Activated effector memory CD4-positive, alpha-beta T cell treated with anti-CD3 and anti-CD28 coated beads, Interleukin-2, amount 50 U/mL, for 16 hours (primary cell): ENCODE data around the gene CNTNAP2.
"Not testable (repeated sequence)": the region's sequence is repeated elsewhere in the genome, so short reads cannot be mapped to it uniquely, and the experiment has no call there.

ENCODE experiments used
- DNase-seq: peaks from one replicate; pipeline ENCODE4 v3.0.0-alpha.2; 2020

The CNTNAP2 gene

DNA sequence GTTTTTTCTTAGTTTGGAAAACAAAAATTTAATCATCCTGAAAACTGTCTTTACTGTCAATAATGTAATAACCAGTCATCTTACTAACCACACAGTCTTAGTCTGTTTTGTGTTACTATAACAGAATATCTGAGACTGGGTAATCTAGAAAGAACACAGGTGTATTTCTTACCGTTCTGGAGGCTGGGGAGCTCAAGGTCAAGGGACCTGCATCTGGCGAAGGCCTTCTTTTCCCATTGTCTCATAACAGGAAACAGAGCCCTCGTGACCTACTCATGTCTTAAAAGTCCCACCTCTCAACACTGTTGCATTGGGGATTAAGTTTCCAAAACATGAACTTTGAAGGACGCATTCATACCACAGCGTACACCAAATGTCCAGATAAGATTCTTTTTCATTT, 932.3 kb downstream of the CNTNAP2 start:
- no peak for DNase-seq

GRCh38 chr7:147052818-147053217, 936.2 kb downstream of the CNTNAP2 start:
- no peak for DNase-seq

GRCh38 chr7:147053746-147054145, 937.1 kb downstream of the CNTNAP2 start:
- DNase-seq = no peak

DNA sequence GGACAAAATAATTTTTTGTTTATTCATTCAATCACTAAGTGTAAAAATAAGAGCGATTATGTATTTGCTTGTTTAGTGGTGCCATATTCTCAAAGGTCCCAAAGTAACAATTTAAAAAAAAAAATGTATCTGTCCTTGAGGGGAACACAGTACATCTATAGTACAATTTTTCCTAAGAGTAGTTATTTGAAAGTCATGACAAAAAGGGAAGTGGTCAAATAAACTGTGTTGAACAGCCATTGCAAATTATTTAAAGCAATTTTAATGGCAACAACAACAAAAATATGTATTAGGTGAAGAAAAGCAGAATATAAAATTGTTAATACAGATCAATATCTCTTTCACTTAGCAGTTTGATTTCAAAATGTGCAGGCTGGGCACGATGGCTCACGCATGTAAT, 943.5 kb downstream of the CNTNAP2 start:
- DNase-seq = no peak

DNA sequence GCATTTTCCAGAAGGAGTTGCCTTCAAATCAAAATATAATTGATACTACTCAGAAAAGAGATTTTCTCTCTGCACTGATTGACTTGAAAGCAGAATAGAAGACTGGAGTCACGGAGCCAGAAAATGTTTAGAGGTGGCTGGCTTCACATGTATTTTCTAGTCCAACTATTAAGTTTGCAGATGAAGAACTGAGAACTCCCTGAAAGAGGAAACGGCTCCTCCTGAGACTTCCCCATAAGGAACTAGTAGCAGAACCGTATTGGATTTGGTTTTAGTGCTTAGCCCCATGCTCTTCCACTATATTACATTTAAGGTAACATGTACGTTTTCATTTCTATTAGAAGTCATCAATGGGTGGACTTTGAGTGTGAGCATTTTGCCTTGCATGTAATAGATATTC, 946.3 kb downstream of the CNTNAP2 start:
- no peak for DNase-seq

DNA sequence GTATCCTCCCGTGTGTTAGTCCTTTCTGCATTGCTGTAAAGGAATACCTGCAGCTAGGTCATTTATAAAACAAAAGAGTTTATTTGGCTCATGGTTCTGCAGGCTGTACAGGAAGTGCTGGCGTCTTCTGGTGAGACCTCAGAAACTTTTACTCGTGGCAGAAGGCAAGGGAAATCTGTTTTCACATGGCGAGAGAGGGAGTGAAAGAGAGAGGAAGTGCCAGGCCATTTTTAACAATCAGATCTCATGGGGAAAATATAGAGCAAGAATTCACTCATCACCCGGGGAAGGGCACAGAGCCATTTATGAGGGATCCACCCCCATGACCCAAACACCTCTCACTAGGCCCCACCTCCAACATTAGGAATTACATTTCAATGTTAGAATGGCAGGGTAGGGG, 952.2 kb downstream of the CNTNAP2 start:
- no peak for DNase-seq

GRCh38 chr7:147069771-147070170, 953.2 kb downstream of the CNTNAP2 start:
- no peak for DNase-seq

- DNase-seq = no peak
Measured at GRCh38 chr7:147070886-147071285, 954.3 kb downstream of the CNTNAP2 start.

- no peak for DNase-seq
Measured at GRCh38 chr7:147071536-147071935, 954.9 kb downstream of the CNTNAP2 start.

DNA sequence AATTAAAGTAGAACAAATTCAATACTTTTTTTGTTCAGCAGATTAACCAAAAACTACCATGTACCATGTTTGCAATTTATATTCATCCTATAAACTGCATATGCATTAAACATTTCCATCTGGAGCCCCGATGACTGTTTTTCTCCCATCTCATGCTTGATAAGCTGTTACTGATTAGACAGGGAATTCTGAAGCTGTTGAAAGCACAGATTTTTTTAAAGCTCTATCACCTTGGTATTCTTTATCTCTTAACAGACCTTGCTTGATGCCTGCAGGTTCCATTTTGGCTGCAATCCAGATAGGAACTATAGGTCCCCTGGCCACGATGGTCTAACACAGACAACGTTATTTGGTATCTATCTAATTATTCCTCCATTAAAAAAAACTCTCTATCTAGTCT, 961.7 kb downstream of the CNTNAP2 start:
- no peak for DNase-seq

- no peak for DNase-seq
Measured at GRCh38 chr7:147079083-147079482, 962.5 kb downstream of the CNTNAP2 start.

DNA sequence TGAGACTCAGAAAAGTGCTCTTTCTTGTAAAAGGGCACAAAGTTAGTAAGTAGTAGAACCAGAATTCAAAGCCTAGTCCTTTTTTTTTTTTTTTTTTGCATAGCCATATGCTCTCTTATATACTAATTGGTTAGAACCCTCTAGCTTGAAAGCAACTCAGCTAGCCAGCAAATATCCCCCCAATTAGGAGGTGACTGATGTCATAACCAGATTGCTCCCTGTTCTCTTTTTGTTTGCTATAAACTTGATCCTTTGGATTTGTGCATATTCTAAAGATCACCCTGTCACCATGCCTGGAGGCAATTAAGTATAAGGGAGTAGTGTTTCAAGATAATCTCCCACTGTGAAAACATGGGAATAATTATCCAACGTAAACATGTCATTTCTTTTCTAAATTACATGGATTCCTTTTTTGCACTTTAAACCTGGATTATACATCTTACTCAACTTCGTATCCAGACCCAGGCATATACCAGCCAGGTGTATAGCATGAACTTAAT, 963.4 kb downstream of the CNTNAP2 start:
- no peak for DNase-seq

- DNase-seq = no peak
Measured at GRCh38 chr7:147081117-147081516, 964.5 kb downstream of the CNTNAP2 start.

- DNase-seq = no peak
Measured at GRCh38 chr7:147089051-147089461, 972.5 kb downstream of the CNTNAP2 start.

DNA sequence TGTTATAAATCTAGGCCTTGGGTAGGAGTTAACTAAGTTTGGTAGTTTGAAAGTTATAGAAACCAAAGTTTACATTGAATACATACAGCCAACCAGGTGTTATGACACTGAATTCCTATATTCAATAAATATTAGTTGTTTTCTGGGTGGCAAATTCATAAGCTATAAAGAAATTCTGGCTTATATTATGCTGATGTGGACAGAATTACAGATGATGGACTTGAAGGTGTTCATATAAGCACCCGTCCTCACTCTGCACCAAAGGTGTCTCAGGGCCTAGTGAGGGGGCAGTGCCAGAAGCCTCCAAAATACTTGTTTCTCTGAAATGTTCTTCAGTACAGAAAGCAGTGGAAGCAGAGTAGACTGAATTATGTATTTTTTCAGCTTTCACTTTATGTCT, 973.0 kb downstream of the CNTNAP2 start:
- DNase-seq = no peak

GRCh38 chr7:147096629-147097028, 980.0 kb downstream of the CNTNAP2 start:
- no peak for DNase-seq

- no peak for DNase-seq
Measured at GRCh38 chr7:147103224-147103623, 986.6 kb downstream of the CNTNAP2 start.

DNA sequence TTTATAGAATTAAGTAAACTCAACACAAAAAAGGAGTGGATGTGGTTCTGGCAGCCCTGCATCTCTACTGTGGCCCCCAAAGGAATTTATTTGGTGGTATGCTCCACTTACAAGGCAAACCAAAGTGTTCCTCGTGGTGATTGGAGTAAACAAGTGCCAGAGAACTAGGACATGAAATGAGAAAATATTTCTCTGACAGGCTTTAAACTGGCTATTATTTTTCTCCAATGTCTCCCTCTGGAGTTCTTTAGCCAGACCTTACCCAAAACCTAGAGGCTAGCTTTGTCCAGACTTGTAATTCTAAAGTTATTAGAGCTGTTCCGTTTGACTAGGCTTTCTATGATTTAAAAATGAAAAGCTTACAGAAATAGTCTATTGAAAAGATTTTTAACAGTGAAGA, 990.1 kb downstream of the CNTNAP2 start:
- no peak for DNase-seq

GRCh38 chr7:147114525-147114924, 997.9 kb downstream of the CNTNAP2 start:
- DNase-seq = not testable (repeated sequence)

- no peak for DNase-seq
Measured at GRCh38 chr7:147136352-147136751, 1019.8 kb downstream of the CNTNAP2 start.

DNA sequence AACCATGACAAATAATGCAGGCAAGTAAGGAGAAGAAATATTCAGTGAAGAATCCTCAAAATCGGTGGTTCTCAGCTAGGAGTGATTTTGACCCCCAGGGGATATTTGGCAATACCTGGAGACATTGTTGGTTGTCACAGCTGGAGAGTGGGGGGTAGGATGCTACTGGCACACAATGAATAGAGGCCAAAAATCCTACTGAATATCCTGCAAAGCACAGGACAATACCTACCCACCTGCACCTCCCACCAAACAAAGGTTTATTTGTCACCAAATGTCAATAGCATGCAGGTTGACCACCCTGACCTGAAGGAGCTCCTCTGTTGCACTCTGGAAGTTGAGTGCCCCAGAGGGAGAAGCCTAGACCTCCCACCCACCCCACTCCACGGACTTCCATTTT, 1028.6 kb downstream of the CNTNAP2 start:
- no peak for DNase-seq

DNA sequence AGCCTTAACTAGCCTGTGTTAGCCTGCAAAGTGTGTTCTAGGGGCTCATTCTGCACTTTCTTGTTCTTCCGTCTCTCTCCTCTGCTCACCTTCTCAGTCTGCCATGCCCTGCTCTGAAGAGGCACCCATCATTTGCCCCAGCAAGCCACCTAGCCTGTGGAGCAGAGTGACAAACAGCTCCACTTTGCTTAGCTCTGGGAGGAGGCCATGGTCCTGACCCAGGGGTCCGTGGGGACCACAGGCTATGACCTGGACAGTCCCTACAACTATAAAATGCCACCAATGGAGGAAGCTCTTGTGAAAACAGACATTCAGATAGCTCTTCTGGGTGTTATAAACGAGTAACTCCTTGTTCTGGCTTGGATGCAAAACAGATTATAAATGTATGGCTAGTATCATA, 1029.6 kb downstream of the CNTNAP2 start:
- no peak for DNase-seq

- DNase-seq = no peak
Measured at GRCh38 chr7:147151661-147152060, 1035.1 kb downstream of the CNTNAP2 start.

- no peak for DNase-seq
Measured at GRCh38 chr7:147153571-147153970, 1037.0 kb downstream of the CNTNAP2 start.

DNA sequence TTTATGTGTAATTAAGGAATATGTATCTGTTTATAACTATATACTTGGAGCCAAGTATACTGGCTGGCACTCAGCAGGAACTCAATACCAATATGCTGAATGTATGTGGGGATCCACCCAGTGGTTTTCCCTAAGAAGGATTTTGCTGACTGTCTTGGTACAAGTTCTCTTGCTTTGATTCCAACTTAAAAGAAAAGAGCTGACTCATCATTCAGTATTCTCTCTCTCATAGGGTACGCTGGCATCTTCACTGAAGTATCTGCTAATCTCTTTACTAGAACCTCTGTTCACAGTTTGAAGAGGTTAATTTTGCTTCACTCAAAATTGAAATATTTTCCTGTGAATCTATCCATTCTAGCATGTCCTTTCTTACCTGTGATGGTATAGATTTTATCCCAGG, 1044.8 kb downstream of the CNTNAP2 start:
- DNase-seq = no peak
